ENCODE results near the gene CYTH1. TPM values are rescaled to one million over a fixed set of nuclear protein-coding genes. Genes with fewer than 3 reads are reported as not detected.

Gene CYTH1
- total RNA-seq, 2 experiments from 2014 or later = 88.9 to 89.6 TPM

- Mint-ChIP-seq H3K4me3 (no peak overlapping the region), H3K4me1 (peaks cover 85% of the 10 kb centered on the region), H3K9me3 (no peaks in the 10 kb centered on the region), H3K27me3 (no peaks in the 10 kb centered on the region), H3K27ac (peak overlapping the region; percentile 75), H3K36me3 (peaks cover 30% of the 10 kb centered on the region)
- no peak for DNase-seq
Measured at GRCh38 chr17:78728495-78728894, 53.6 kb downstream of the CYTH1 start.

- Mint-ChIP-seq H3K27me3 (no peaks in the 10 kb centered on the region), H3K4me3 (peak overlapping the region; percentile 60), H3K27ac (peak overlapping the region; percentile 91), H3K4me1 (peaks cover 86% of the 10 kb centered on the region), H3K36me3 (peaks cover 24% of the 10 kb centered on the region), H3K9me3 (no peaks in the 10 kb centered on the region)
- no peak for DNase-seq
Measured at GRCh38 chr17:78727476-78728229, 54.4 kb downstream of the CYTH1 start.

GRCh38 chr17:78727057-78727456, 55.0 kb downstream of the CYTH1 start:
- Mint-ChIP-seq H3K4me3 (peak overlapping the region; percentile 60), H3K27ac (peak overlapping the region; percentile 91), H3K36me3 (peaks cover 20% of the 10 kb centered on the region), H3K9me3 (no peaks in the 10 kb centered on the region), H3K27me3 (no peaks in the 10 kb centered on the region), H3K4me1 (peaks cover 86% of the 10 kb centered on the region)
- DNase-seq = no peak

GRCh38 chr17:78726513-78726912, 55.6 kb downstream of the CYTH1 start:
- peak overlapping the region; percentile 60 for H3K4me3 Mint-ChIP-seq
- H3K27me3 Mint-ChIP-seq = no peaks in the 10 kb centered on the region
- H3K27ac Mint-ChIP-seq = peak overlapping the region; percentile 91
- no peaks in the 10 kb centered on the region for H3K9me3 Mint-ChIP-seq
- peaks cover 18% of the 10 kb centered on the region for H3K36me3 Mint-ChIP-seq
- no peak for DNase-seq
- peaks cover 85% of the 10 kb centered on the region for H3K4me1 Mint-ChIP-seq

- DNase-seq = peak; percentile 47
- Mint-ChIP-seq H3K4me3 (peak overlapping the region; percentile 60), H3K4me1 (peaks cover 81% of the 10 kb centered on the region), H3K27ac (peak overlapping the region; percentile 91), H3K36me3 (peaks cover 16% of the 10 kb centered on the region), H3K9me3 (no peaks in the 10 kb centered on the region), H3K27me3 (no peaks in the 10 kb centered on the region)
Measured at GRCh38 chr17:78725448-78726021, 56.5 kb downstream of the CYTH1 start.

GRCh38 chr17:78724999-78725398, 57.1 kb downstream of the CYTH1 start:
- H3K27me3 Mint-ChIP-seq = no peaks in the 10 kb centered on the region
- H3K4me1 Mint-ChIP-seq = peaks cover 83% of the 10 kb centered on the region
- H3K4me3 Mint-ChIP-seq = peak overlapping the region; percentile 7
- no peak for DNase-seq
- H3K27ac Mint-ChIP-seq = peak overlapping the region; percentile 91
- H3K9me3 Mint-ChIP-seq = no peaks in the 10 kb centered on the region
- H3K36me3 Mint-ChIP-seq = peaks cover 16% of the 10 kb centered on the region

- DNase-seq = no peak
- Mint-ChIP-seq H3K4me1 (peaks cover 83% of the 10 kb centered on the region), H3K4me3 (no peak overlapping the region), H3K36me3 (peaks cover 16% of the 10 kb centered on the region), H3K27me3 (no peaks in the 10 kb centered on the region), H3K27ac (peak overlapping the region; percentile 91), H3K9me3 (no peaks in the 10 kb centered on the region)
Measured at GRCh38 chr17:78724544-78724943, 57.5 kb downstream of the CYTH1 start.

GRCh38 chr17:78723957-78724356, 58.1 kb downstream of the CYTH1 start:
- peaks cover 16% of the 10 kb centered on the region for H3K36me3 Mint-ChIP-seq
- peak overlapping the region; percentile 91 for H3K27ac Mint-ChIP-seq
- no peak overlapping the region for H3K4me3 Mint-ChIP-seq
- no peaks in the 10 kb centered on the region for H3K9me3 Mint-ChIP-seq
- peaks cover 83% of the 10 kb centered on the region for H3K4me1 Mint-ChIP-seq
- H3K27me3 Mint-ChIP-seq = no peaks in the 10 kb centered on the region
- no peak for DNase-seq

- no peaks in the 10 kb centered on the region for H3K9me3 Mint-ChIP-seq
- H3K27me3 Mint-ChIP-seq = no peaks in the 10 kb centered on the region
- peaks cover 88% of the 10 kb centered on the region for H3K4me1 Mint-ChIP-seq
- peak overlapping the region; percentile 91 for H3K27ac Mint-ChIP-seq
- H3K36me3 Mint-ChIP-seq = peaks cover 16% of the 10 kb centered on the region
- no peak for DNase-seq
- no peak overlapping the region for H3K4me3 Mint-ChIP-seq
Measured at GRCh38 chr17:78723001-78723796, 58.9 kb downstream of the CYTH1 start.

GRCh38 chr17:78722246-78722761, 59.8 kb downstream of the CYTH1 start:
- Mint-ChIP-seq H3K9me3 (no peaks in the 10 kb centered on the region), H3K4me1 (peaks cover 89% of the 10 kb centered on the region), H3K36me3 (peaks cover 16% of the 10 kb centered on the region), H3K27me3 (no peaks in the 10 kb centered on the region), H3K27ac (peak overlapping the region; percentile 77), H3K4me3 (no peak overlapping the region)
- no peak for DNase-seq

- Mint-ChIP-seq H3K4me3 (peak overlapping the region; percentile 43), H3K9me3 (no peaks in the 10 kb centered on the region), H3K36me3 (peaks cover 6% of the 10 kb centered on the region), H3K27ac (peak overlapping the region; percentile 76), H3K4me1 (peaks cover 88% of the 10 kb centered on the region), H3K27me3 (no peaks in the 10 kb centered on the region)
- DNase-seq = no peak
Measured at GRCh38 chr17:78719630-78720298, 62.3 kb downstream of the CYTH1 start.

GRCh38 chr17:78718575-78719208, 63.4 kb downstream of the CYTH1 start:
- H3K36me3 Mint-ChIP-seq = peaks cover 9% of the 10 kb centered on the region
- no peaks in the 10 kb centered on the region for H3K9me3 Mint-ChIP-seq
- no peaks in the 10 kb centered on the region for H3K27me3 Mint-ChIP-seq
- H3K4me3 Mint-ChIP-seq = no peak overlapping the region
- peaks cover 85% of the 10 kb centered on the region for H3K4me1 Mint-ChIP-seq
- H3K27ac Mint-ChIP-seq = peak overlapping the region; percentile 76
- DNase-seq = no peak

GRCh38 chr17:78717431-78717980, 64.6 kb downstream of the CYTH1 start:
- Mint-ChIP-seq H3K27ac (peak overlapping the region; percentile 76), H3K4me3 (peak overlapping the region; percentile 62)

GRCh38 chr17:78716814-78717393, 65.2 kb downstream of the CYTH1 start:
- no peaks in the 10 kb centered on the region for H3K27me3 Mint-ChIP-seq
- H3K4me1 Mint-ChIP-seq = peaks cover 83% of the 10 kb centered on the region
- no peaks in the 10 kb centered on the region for H3K9me3 Mint-ChIP-seq
- DNase-seq = no peak
- H3K36me3 Mint-ChIP-seq = peaks cover 11% of the 10 kb centered on the region
- peak overlapping the region; percentile 62 for H3K4me3 Mint-ChIP-seq
- H3K27ac Mint-ChIP-seq = peak overlapping the region; percentile 76

More at GRCh38 chr17:78717431-78717980, 64.6 kb downstream of the CYTH1 start:
- Mint-ChIP-seq H3K4me1 (peaks cover 85% of the 10 kb centered on the region), H3K9me3 (no peaks in the 10 kb centered on the region), H3K27me3 (no peaks in the 10 kb centered on the region), H3K36me3 (peaks cover 11% of the 10 kb centered on the region)
- DNase-seq = no peak
